GM18868 (cell line): ENCODE data around the gene FAM110A.
"Not testable (repeated sequence)": the region's sequence is repeated elsewhere in the genome, so short reads cannot be mapped to it uniquely, and the experiment has no call there.

Source experiments
- ATAC-seq: cut with Tn5 transposase; IDR thresholded peaks from one replicate; pipeline ENCODE4 v1.9.1; 2021; ENCODE audit warnings: mild to moderate bottlenecking, moderate library complexity; ENCODE audit not compliant: unreplicated experiment

Gene FAM110A

DNA sequence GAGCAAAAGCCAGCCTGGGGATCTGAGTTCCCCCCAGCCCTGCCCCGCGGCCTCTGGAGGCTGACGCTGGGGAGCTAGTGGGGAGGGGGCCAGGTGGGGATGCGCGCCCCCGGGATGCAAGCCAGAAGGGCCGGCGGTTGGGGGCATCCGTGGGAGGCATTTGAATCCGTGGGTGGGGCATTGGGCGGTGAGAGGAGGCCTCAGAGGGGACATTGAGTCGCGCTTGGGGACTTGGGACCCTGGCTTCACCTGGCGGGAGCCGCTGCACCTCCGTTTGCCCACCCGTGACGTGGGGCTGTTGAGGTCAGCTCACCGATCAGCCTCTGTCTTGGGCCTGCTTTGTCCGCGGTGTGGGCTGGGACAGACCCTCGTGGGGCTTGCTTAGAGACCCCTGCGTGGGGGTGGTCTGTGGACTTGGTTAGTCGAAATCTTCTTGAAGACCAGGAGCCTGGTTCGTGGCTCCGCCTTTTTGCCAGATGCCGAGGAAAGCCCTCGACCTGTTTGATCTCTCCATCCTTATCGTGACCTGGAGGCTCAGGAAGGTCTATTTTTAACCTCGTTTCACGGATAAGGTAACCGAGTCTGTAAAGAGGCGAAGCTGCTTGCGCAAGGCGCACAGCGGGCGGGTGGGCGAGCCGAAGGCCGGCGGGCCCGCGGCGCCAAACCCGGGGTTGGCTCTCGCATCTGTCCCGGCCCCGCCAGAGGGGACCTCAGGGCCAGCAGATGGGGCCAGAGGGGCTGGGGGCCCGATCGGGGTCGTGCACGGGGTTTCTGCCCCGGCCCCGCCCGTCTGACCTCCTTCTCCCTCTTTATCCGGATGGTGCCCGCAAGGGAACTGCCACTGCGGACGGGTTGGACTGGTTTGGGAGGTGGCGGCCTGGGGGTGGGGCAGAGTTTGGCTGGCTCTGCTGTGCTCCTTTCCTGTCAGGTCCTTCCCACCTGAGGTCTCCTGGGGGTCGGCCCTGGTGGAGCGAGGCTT lies 8.3 kb downstream of the FAM110A start:
- no peak for ATAC-seq

DNA sequence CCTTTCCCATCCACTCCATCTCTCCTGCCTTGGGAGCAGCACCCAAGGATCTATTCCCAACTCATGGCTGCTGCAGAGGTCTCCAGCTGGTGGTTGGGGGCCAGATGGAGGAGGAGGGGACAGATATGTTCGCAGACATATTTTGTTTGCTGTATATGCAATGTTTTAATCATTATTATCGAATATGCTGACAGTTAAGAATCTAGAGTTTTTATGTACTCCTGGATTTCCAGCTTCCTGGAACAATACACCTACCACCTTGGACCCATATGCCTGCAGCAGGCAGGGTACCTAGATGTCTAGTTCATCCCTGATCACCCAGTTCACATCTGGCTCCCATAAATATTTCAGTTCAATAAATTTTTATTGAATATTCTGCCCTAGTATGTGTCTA lies 9.0 kb downstream of the FAM110A start:
- ATAC-seq: no peak

- no peak for ATAC-seq
These were observed 10.4 kb downstream of the FAM110A start for GRCh38 chr20:843912-844311.

GRCh38 chr20:844473-845225 lies 11.1 kb downstream of the FAM110A start:
- peak; percentile 95 for ATAC-seq

GRCh38 chr20:845226-845868 lies 11.8 kb downstream of the FAM110A start:
- no peak for ATAC-seq

DNA sequence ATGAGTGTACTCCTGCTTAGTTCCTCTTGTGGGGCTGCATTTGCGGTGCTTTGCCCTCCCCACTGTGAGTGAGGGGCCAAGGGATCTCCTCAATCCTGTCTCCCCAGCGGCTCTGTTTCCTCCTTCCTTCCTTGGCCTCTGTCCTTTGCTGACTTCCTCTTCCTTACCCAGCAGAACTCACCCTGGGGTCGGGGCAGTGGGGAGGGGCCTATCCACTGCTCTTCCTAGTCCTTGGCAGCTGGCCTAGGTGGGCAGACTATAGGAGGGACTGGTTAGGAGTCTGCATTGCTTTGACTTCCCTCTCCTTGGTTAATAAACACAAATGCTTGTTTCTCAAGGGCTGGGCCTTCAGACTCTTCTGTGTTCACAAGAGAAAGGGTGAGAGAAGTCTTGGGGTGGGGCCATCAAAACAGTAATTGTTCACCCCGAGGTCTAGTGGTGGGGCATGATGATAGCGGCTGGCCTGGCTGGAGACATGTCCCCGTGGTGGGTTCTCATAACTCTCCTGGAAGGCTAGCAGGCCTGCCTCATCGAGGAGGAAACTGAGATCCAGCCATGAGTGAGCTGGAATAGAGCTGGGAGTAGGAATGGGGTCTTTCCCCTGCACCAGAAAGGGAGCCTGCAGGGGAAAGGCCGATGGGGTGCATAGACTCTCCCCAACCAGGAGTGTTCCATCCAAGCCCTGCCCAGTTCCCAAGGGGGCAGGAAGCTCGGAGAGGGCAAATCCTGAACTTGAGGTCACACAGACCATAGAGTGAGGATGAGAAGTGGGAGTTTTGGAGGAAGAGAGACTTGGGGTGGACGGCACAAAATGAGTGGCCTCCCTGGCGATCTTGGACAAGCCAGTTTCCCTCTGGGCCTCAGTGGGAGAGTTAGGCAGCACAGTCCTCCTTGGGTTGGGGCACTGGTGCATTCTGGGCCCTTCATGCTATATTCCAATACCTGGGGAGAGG lies 12.7 kb downstream of the FAM110A start:
- ATAC-seq: no peak

DNA sequence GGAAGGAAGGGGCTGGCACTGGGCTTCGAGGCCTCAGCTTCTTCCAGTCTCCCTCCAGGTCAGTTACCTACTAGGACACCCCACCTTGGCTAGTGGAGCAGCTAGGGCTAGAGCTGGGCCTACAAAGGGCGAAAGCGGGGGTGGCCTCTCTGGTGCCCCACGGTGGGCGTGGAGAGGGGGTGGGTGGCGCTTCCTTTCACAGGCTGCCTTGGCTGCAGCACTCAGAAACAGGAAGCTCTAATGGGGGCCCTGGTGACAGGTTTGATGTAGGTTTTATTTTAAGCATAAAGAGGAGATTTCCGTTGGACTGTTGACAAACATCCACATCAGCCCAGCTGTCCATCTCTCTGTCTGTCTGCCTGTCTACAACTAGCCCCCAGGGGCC lies 13.4 kb downstream of the FAM110A start:
- peak; percentile 49 for ATAC-seq

DNA sequence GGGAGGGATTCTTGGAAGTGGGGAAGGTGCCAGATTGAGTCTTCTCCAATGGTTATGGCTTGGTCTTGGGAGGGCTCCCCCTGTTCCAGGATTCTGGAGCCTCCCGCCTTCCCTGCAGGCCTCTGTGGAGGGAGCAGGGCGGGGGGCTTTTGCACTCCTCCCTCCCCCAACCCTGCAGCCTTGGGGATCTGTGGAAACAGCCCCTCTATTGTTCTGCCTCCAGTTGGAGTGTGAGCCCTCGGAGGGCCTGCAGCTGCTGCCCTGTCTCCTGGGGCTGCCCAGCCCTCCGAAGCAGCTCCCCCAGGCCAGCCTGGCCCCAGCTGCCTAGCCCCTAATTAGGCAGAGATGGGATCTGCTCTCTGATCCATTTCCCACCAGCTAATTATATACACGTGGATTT lies 14.7 kb downstream of the FAM110A start:
- ATAC-seq: no peak

DNA sequence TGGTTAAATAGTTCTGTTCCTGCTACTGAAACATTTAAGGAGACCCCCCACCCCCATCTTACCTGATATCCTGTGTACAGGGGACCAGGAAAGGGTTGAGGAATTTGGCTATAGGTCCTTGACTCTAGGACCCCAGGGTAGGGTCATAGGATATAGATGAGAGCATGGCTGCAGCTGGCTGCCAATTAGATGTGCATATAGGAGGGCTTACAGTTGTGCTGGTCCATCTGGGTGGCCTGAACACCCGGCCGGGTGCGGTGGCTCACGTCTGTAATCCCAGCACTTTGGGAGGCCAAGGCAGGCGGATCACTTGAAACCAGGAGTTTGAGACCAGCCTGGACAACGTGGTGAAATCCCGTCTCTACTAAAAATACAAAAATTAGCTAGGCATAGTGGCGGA lies 15.2 kb downstream of the FAM110A start:
- ATAC-seq: not testable (repeated sequence)

DNA sequence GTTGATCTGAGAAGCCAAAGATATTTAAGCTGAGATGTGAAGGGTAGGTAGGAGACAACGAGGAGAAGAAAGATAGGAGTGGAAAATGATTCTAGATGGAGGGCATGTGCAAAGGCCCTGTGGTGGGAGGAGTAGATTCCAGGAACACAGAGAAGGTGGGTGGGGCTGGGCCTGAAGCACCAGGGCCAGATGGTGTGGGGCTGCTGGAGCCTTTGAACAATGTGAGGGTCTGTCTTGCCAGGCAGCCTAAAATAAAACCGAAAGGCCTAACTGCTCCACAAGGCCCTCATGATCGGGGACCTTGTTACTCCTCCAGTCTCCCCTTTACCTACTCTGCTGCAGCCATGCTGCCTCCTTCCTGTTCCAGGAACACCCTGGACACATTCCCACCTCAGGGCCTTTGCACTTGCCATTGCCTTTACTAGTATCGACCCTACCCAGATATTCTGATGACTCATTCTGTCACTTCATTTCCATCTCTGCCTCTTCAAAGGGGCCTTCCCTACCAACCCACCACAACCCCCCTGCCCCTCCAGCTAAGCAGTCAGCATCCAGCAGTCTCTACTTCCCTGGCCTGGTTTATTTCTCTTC lies 20.0 kb downstream of the FAM110A start:
- ATAC-seq: no peak

- no peak for ATAC-seq
These were observed 21.1 kb downstream of the FAM110A start for GRCh38 chr20:854601-855000.

- no peak for ATAC-seq
These were observed 22.2 kb downstream of the FAM110A start for GRCh38 chr20:855466-856360.

GRCh38 chr20:856361-856775 lies 22.9 kb downstream of the FAM110A start:
- ATAC-seq: no peak

GRCh38 chr20:858011-858410 lies 24.5 kb downstream of the FAM110A start:
- no peak for ATAC-seq

DNA sequence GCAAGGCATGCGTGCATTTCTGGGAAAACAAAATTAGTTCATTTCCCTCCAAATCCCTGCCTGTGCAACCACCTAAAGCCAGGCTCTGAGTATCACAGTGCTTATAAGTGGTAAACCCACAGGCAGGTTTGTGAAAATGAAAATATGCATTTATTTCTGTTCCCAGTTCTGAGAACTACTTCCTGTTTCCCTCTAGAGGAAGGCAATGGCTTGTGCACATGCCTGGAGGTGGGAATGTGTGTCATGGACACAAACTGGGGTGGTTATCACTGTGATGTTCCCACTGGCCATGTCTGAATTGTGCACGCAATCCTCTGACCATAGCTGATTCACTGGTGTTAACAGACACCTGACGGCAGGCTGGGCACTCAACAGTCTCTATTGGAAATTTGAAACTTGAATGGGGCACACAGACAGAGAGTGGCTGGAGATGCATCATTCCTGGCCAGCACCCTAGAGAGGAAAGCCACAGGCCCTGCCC lies 26.3 kb downstream of the FAM110A start:
- no peak for ATAC-seq

GRCh38 chr20:860891-861290 lies 27.4 kb downstream of the FAM110A start:
- ATAC-seq: no peak

DNA sequence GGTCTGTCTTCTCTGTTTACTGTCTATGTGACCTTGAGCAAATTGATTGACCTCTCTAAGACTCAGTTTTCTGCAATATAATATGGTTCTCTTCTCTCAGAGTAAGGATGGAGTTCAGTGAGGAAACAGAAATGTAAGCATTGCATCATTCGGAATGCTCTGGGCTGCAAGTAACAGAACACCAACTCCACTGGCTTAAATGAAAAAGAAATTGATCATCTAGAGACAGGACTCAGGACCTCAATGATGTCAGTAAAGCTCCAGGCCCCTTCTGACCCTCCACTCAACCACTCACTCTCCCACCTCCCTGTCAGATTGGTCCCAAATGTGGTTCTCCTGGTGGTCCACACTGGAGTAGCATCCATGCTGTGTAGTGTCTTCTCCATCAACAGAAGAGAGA lies 31.9 kb downstream of the FAM110A start:
- no peak for ATAC-seq

DNA sequence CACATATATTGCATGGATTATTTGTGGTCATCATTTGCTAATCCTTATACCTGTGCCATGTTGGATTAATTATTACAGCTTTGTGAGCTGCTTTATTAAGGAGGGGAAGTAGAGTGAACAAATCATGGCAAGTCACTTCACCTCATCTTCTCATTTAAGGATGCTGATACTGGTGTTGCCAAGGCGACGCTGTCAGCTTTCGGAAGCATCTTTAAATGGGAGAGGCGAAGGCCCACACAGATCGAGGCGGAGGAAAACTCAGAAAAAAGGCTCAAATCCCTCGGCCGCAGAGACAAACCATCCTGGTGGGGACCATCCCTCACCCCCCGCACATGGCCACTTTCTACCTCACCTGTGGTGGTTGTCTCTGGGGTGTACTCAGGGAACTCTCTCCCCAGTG lies 34.8 kb downstream of the FAM110A start:
- no peak for ATAC-seq

DNA sequence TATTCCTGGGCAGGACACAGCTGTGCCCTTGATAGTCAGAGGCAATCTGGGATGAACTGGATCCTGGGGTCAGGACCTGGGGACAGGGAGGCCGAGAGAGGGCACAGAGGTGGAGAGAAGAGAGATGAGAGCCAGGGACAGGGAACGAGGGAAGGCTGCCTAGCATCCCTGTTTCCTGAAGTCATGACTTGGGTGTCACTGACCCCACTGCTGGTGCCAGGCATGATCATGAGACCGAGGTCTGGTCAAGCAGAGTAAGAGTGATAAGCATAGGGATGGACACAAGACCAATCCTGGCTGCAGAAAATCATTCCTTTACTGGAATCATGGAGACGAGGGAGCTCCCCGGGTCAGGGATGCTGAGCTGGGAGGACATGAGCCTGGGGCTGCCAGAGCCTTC lies 36.1 kb downstream of the FAM110A start:
- no peak for ATAC-seq
